CD4-positive, CD25-positive, alpha-beta regulatory T cell (primary cell): Measurements from ENCODE around the gene DYRK1A. TPM values are rescaled to one million over a fixed set of nuclear protein-coding genes. Genes with fewer than 3 reads are reported as not detected.

Experiments used
- ATAC-seq, 2 donors: fragments of 150-1000 bp; cut with Tn5 transposase; one replicate each; pipeline ENCODE4 v1.10.0; 2021; ENCODE audit warnings: low read depth in 2 of 2, moderate number of reproducible peaks in 2 of 2, moderate library complexity in 1 of 2
- DNase-seq, 3 donors: peaks; one replicate each; pipeline versions ENCODE4 v3.0.0 to v3.0.0-alpha.2; 2012 to 2022; ENCODE audit warnings: mixed read lengths in 1 of 3
- H3K27ac ChIP-seq: one replicate; pipeline ENCODE4 v1.7.0; 2013; ENCODE audit warnings: mild to moderate bottlenecking, low read length; ENCODE audit not compliant: insufficient read depth, poor library complexity, severe bottlenecking
- H3K27me3 ChIP-seq: one replicate; pipeline ENCODE4 v1.7.0; 2013; ENCODE audit warnings: low read length; ENCODE audit not compliant: control insufficient read depth, insufficient read depth
- H3K36me3 ChIP-seq: one replicate; pipeline ENCODE4 v1.7.0; 2013; ENCODE audit warnings: mild to moderate bottlenecking, low read length, moderate library complexity; ENCODE audit not compliant: control insufficient read depth, insufficient read depth
- H3K4me1 ChIP-seq: 2 replicates; pipeline ENCODE4 v1.7.0; 2013; ENCODE audit warnings: mild to moderate bottlenecking, low read length; ENCODE audit not compliant: insufficient read depth, control insufficient read depth, poor library complexity, severe bottlenecking
- H3K4me3 ChIP-seq: one replicate; pipeline ENCODE4 v1.7.0; 2013; ENCODE audit warnings: low read depth, mild to moderate bottlenecking, low read length, moderate library complexity
- H3K9me3 ChIP-seq, 2 experiments: 1 replicate in 1 of 2; 2 replicates in 1 of 2; pipeline ENCODE4 v1.7.0; 2013; ENCODE audit warnings: low read length in 2 of 2, mild to moderate bottlenecking in 1 of 2, moderate library complexity in 1 of 2; ENCODE audit not compliant: control insufficient read depth in 2 of 2
- H3K27ac Mint-ChIP-seq, 3 donors: one replicate each; pipeline ENCODE4 v1.8.0; 2020 to 2022; ENCODE audit warnings: mild to moderate bottlenecking in 3 of 3, mixed read lengths in 3 of 3, moderate library complexity in 2 of 3
- H3K27me3 Mint-ChIP-seq: one replicate; pipeline ENCODE4 v1.8.0; 2022; ENCODE audit warnings: mild to moderate bottlenecking, mixed read lengths
- H3K36me3 Mint-ChIP-seq: one replicate; pipeline ENCODE4 v1.8.0; 2020; ENCODE audit warnings: mixed read lengths
- H3K4me1 Mint-ChIP-seq, 4 donors: one replicate each; pipeline ENCODE4 v1.8.0; 2020 to 2022; ENCODE audit warnings: mixed read lengths in 4 of 4, mild to moderate bottlenecking in 1 of 4
- H3K4me3 Mint-ChIP-seq, 4 donors: one replicate each; pipeline ENCODE4 v1.8.0; 2020 to 2022; ENCODE audit warnings: mild to moderate bottlenecking in 4 of 4, mixed read lengths in 4 of 4, moderate library complexity in 3 of 4
- H3K9me3 Mint-ChIP-seq, 7 donors: one replicate each; pipeline ENCODE4 v1.8.0; 2020 to 2022; ENCODE audit warnings: mixed read lengths in 7 of 7, mild to moderate bottlenecking in 3 of 7, moderate library complexity in 2 of 7
- polyA plus RNA-seq, 4 donors: library from polyadenylated mRNA; unstranded; fragments of 300-500 nt; fragmentation: Illumina TruSeq; gene quantifications; one replicate each; pipeline ENCODE4 v1.2.3, GENCODE V29; 2021
- total RNA-seq: library from RNA; stranded (reverse); gene quantifications from one replicate; pipeline ENCODE4 v1.2.3, GENCODE V29; 2022

Gene DYRK1A
- total and polyA plus RNA-seq, 5 donors from 2014 or later = 2.6 to 143 (median 6.1) TPM

DNA sequence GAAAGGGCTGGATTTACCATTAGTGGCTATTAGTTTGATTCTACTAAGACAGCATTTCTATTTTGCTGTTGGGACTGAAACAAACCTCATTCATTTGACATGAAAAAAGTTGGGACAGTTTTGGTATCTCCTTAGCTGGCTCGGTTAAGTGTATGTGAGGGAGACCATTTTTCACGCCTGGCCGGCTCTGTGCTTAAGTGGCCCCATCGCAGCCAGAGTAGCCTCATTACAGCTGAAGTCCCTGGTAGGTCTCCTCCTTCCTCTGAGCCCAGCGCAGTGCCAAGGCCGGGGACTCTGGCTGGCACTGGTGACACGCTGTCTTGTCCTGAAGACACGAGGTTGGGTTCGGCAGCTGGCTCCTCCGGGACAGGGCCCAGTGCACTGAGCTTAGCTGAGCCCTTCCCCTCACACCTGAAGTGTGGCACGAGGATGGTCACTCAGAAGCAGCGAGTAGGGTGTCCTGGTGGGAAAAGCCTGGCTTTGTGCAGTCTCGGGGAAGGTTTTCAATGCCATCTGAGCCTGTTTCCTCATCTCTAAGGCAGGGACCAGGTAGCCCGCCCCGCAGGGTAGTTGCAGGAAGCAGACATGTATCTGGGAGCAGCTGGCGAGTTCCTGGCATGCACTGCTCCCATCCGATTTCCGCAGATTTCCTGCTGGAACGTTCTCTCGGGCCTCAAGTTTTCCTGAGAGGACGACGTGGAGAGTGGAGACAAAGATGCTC, 196.5 kb downstream of the DYRK1A start:
- Mint-ChIP-seq H3K4me3 (peak overlapping the region; percentile 91 to 96 (median 95)), H3K36me3 (no peaks in the 10 kb centered on the region), H3K4me1 (peaks cover 0 to 23% (median 12%) of the 10 kb centered on the region in 4 donors), H3K27ac (peak overlapping the region; percentile 77 to 99 (median 99)), H3K27me3 (peaks cover 4% of the 10 kb centered on the region), H3K9me3 (peaks cover 0 to 8% (median 0%) of the 10 kb centered on the region in 7 donors)
- Histone ChIP-seq H3K27ac (peak overlapping the region; percentile 94), H3K4me1 (peaks cover 14% of the 10 kb centered on the region), H3K4me3 (peak overlapping the region; percentile 83), H3K9me3 (no peaks in the 10 kb centered on the region), H3K36me3 (no peaks in the 10 kb centered on the region), H3K27me3 (no peaks in the 10 kb centered on the region)
- ATAC-seq (no peak), DNase-seq (no peak)

DNA sequence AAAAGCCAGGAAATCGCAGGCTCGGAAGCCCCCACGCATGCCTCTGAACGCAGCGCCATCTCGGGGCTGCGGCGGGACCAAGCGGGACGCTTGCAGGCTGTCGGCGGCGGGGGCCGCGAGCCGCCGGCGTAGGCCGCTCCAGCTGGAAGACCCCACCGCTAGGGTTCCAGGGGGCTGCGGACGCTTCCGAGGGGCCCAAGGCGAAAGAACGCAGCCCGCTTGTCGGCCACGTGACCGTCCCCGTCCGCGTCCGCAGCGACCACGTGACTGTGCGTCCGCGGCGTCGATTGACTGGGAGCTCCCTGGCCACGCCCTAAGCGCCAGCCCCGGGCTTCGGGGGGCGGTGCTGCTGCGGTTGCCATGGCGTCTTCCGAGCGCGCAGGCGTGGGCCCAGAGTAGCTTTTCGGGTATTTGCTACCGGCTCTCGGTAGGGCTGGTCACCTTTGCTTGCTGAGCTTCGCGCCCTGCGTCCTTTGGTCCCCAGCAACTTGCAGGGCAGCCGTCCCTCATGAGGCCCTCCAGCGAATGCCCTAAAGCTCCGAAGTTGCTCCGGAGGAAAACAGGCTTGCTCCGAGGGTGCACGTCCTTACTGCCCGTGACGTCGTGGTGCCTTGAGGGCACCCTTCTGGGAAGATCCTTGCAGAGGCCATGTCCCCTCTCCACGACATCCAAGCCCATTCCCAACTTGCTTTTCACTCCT, 197.2 kb downstream of the DYRK1A start:
- Histone ChIP-seq H3K4me3 (peak overlapping the region; percentile 86), H3K27me3 (no peaks in the 10 kb centered on the region), H3K27ac (peak overlapping the region; percentile 94), H3K9me3 (no peaks in the 10 kb centered on the region), H3K36me3 (no peaks in the 10 kb centered on the region), H3K4me1 (peaks cover 14% of the 10 kb centered on the region)
- Mint-ChIP-seq H3K9me3 (peaks cover 0 to 4% (median 0%) of the 10 kb centered on the region in 7 donors), H3K4me1 (peaks cover 0 to 23% (median 12%) of the 10 kb centered on the region in 4 donors), H3K27me3 (peaks cover 6% of the 10 kb centered on the region), H3K27ac (peak overlapping the region; percentile 99 to 100 (median 99)), H3K4me3 (peak overlapping the region; percentile 91 to 96 (median 95)), H3K36me3 (no peaks in the 10 kb centered on the region)
- DNase-seq (peak; percentile 85 to 97 (median 92)), ATAC-seq (peak; percentile 84 to 85)

DNA sequence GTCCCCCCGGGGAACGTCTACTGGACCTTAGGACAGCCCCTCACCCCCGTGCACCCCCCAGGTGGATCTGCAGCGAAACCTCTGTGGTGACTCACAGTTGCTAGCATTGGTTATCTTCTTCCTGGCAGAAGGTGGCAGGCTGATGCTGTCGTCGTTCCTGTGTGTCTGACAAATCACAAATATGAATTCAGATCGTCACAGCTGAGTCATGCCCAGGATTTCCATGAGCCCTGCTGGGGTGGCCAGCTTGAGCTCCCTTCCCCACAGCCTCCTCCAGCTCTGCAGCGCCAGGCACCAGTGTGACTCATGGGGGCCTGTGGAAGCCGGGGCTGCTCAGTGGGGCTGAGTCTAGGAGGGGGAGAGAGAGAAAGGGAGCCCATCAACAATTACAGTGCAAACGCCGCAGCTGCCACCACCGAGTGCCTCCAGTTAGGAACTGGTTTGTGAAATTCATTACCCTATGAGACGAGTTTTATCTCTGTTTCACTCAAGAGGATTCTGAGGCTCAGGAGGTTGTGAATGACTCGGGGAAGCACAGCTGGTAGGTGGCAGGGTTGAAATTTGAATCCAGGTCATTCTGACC, 197.9 kb downstream of the DYRK1A start:
- ATAC-seq = peak; percentile 79
- Mint-ChIP-seq H3K27ac (peak overlapping the region; percentile 99 to 100 (median 99)), H3K36me3 (no peaks in the 10 kb centered on the region), H3K27me3 (peaks cover 12% of the 10 kb centered on the region), H3K4me1 (peaks cover 0 to 23% (median 12%) of the 10 kb centered on the region in 4 donors), H3K9me3 (no peaks in the 10 kb centered on the region), H3K4me3 (peak overlapping the region; percentile 91 to 96 (median 95))
- Histone ChIP-seq H3K27me3 (no peaks in the 10 kb centered on the region), H3K36me3 (no peaks in the 10 kb centered on the region), H3K9me3 (no peaks in the 10 kb centered on the region), H3K4me1 (peaks cover 14% of the 10 kb centered on the region), H3K27ac (peak overlapping the region; percentile 94), H3K4me3 (peak overlapping the region; percentile 86)
- peak; percentile 78 to 90 (median 82) for DNase-seq

DNA sequence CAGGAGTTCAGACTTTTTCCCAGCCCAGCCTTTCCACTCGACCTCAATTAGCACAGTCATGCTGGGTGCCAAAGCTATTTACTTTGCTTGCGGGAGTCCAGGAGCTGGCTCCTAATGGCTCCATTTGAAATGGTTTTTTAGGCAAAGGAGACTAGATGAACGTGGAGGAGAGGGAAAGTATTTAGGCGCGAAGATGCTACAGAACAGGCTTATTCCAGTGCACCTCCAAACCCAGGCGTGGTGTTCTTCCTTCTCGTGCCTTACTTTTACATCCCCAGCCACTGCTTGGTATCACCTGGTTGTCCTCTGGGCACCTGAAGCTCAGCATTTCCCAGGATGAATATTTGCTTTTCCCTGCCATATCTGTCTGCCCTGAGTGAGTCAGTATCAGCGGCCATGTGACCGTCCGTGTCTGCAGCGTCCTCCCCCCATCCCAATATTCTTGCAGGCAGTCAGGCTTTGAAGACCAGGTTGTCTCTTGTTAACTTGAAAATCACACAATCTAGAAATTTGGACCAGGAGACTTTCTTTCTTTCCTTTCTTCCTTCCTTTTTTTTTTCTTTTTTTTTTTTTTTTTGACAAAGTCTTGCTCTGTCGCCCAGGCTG, 198.5 kb downstream of the DYRK1A start:
- peak overlapping the region; percentile 86 for H3K4me3 ChIP-seq
- Mint-ChIP-seq H3K27me3 (peaks cover 13% of the 10 kb centered on the region), H3K4me3 (peak overlapping the region; percentile 91 to 96 (median 95)), H3K9me3 (no peaks in the 10 kb centered on the region), H3K4me1 (peaks cover 0 to 23% (median 12%) of the 10 kb centered on the region in 4 donors), H3K27ac (peak overlapping the region; percentile 99 to 100 (median 99)), H3K36me3 (no peaks in the 10 kb centered on the region)
- no peak for DNase-seq
- H3K27me3 ChIP-seq = peaks cover under 1% of the 10 kb centered on the region
- H3K4me1 ChIP-seq = peaks cover 14% of the 10 kb centered on the region
- H3K27ac ChIP-seq = peak overlapping the region; percentile 94
- no peaks in the 10 kb centered on the region for H3K9me3 ChIP-seq
- no peaks in the 10 kb centered on the region for H3K36me3 ChIP-seq
- ATAC-seq = no peak

DNA sequence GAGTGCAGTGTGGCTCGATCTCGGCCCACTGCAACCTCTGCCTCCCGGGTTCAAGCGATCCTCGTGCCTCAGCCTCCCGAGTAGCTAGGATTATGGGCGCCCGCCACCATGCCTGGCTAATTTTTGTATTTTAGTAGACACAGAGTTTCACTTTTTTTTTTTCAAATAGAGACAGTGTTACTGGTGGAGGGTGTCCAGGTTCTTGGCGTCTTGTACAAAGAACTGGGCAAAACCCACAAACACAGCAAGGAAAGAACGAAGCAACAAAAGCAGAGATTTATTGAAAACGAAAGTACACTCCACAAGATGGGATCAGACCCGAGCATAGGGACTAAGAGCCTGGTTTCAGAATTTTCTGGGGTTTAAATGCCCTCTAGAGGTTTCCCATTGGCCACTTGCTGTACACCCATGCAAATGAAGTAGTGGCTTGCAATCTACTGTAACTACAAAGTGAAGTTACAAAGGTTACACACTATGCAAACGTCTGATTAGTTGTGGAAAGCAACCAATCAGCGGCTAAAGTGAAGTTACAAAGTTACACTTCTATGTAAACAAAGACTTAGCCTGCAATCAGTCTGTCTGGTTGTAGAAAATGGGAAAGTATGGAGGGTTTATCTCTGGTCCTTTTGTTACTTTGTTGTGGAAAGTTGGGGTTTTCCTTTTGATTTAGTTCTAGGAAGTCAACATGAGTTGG, 199.1 kb downstream of the DYRK1A start:
- peaks cover 14% of the 10 kb centered on the region for H3K4me1 ChIP-seq
- peak overlapping the region; percentile 74 to 99 (median 99) for H3K27ac Mint-ChIP-seq
- H3K9me3 Mint-ChIP-seq = no peaks in the 10 kb centered on the region
- no peak overlapping the region for H3K4me3 ChIP-seq
- H3K9me3 ChIP-seq = no peaks in the 10 kb centered on the region
- H3K36me3 ChIP-seq = no peaks in the 10 kb centered on the region
- peaks cover 0 to 23% (median 12%) of the 10 kb centered on the region in 4 donors for H3K4me1 Mint-ChIP-seq
- ATAC-seq (no peak), DNase-seq (peak in 1 of 3 donors; percentile 8)
- peak overlapping the region; percentile 73 to 95 (median 93) for H3K4me3 Mint-ChIP-seq
- no peak overlapping the region for H3K27ac ChIP-seq
- peaks cover 3% of the 10 kb centered on the region for H3K27me3 ChIP-seq
- no peaks in the 10 kb centered on the region for H3K36me3 Mint-ChIP-seq
- peaks cover 13% of the 10 kb centered on the region for H3K27me3 Mint-ChIP-seq

DNA sequence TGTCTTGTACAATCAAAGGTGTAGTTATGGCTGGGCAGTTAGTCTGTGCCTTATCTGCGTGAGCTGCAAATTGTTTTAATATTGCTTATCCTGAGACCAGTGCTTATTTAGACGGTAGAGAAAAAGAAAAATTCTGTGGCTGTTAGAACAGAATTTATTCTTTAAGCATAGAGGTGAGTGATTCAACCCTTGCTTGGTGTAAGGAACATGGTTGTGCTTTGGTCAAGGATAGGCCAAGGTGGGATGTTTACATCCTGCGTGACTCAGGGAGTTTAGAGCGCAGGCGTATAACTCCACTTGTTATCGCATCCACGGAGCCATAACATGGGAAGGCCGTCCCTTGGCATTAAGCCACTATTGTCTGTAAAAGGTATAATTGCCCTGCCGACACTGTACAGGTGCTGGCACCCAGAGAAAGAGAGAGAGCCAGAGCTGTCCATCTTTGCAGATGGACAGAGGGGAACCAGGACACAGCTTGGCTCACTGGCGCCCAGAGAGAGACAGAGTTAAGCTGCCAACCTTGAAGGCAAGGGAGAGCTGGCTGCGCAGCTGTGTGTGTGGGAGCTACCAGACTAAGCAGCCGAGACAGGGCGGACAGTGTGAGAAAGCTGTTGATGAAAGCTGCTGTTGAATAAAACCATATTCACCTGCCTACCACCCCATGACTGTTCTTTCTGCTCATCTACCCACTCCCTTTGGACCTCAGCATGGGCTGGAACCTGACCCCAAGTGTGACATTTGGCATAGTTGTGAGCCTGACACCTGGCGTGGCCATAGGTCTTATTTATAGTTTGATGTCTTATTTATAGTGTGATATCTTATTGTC, 200.4 kb downstream of the DYRK1A start:
- H3K36me3 ChIP-seq = no peaks in the 10 kb centered on the region

More for the DNA sequence above, 200.4 kb downstream of the DYRK1A start:
- Histone ChIP-seq H3K4me3 (no peak overlapping the region), H3K27ac (no peak overlapping the region), H3K4me1 (peaks cover 14% of the 10 kb centered on the region), H3K27me3 (peaks cover 3% of the 10 kb centered on the region), H3K9me3 (no peaks in the 10 kb centered on the region)
- Mint-ChIP-seq H3K36me3 (no peaks in the 10 kb centered on the region), H3K27me3 (peaks cover 20% of the 10 kb centered on the region), H3K4me3 (peak overlapping the region in 1 of 4 donors; percentile 91), H3K4me1 (peaks cover 0 to 23% (median 10%) of the 10 kb centered on the region in 4 donors), H3K9me3 (no peaks in the 10 kb centered on the region), H3K27ac (peak overlapping the region in 1 of 3 donors; percentile 64)
- ATAC-seq = no peak
- no peak for DNase-seq
